MCF 10A (cell line): ENCODE data around the gene MME. TPM values are rescaled to one million over a fixed set of nuclear protein-coding genes. Genes with fewer than 3 reads are reported as not detected.

Experiments
- BruUV-seq: library from RNA; stranded (reverse); fragments of 400-500 nt; replicated peaks from 2 replicates; lab custom pipeline; 2021; lab: Mats Ljungman, UMichigan
- CTCF ChIA-PET: fragments of 300-600 bp; sonication (Branson Sonifier 250); formaldehyde crosslinking; extraction: SDS; loops from one replicate; lab custom pipeline; 2021; ENCODE audit warnings: antibody characterized with exemption, inconsistent platforms; lab: Yijun Ruan, JAX
- POLR2A ChIA-PET: fragments of 300-600, 350-650 bp; sonication (Branson Sonifier 250); formaldehyde crosslinking; extraction: SDS; loops from one replicate; lab custom pipeline; 2020; ENCODE audit warnings: antibody characterized with exemption, inconsistent platforms; lab: Yijun Ruan, JAX
- DNase-seq: peaks from one replicate; pipeline ENCODE4 v3.0.0-alpha.2; 2018; ENCODE audit not compliant: unreplicated experiment
- H3K27ac Mint-ChIP-seq: one replicate; pipeline ENCODE4 v1.8.0; 2022; ENCODE audit warnings: mild to moderate bottlenecking, low read depth, mixed read lengths; ENCODE audit not compliant: unreplicated experiment
- H3K27me3 Mint-ChIP-seq: one replicate; pipeline ENCODE4 v1.8.0; 2022; ENCODE audit warnings: mixed read lengths; ENCODE audit not compliant: insufficient read depth, unreplicated experiment
- H3K36me3 Mint-ChIP-seq: one replicate; pipeline ENCODE4 v1.8.0; 2022; ENCODE audit warnings: mild to moderate bottlenecking, moderate library complexity, mixed read lengths; ENCODE audit not compliant: insufficient read depth, unreplicated experiment
- H3K4me1 Mint-ChIP-seq: one replicate; pipeline ENCODE4 v1.8.0; 2022; ENCODE audit warnings: mixed read lengths; ENCODE audit not compliant: insufficient read depth, unreplicated experiment
- H3K4me3 Mint-ChIP-seq: one replicate; pipeline ENCODE4 v1.8.0; 2022; ENCODE audit warnings: mild to moderate bottlenecking, moderate library complexity, mixed read lengths; ENCODE audit not compliant: unreplicated experiment
- H3K9me3 Mint-ChIP-seq: one replicate; pipeline ENCODE4 v1.8.0; 2022; ENCODE audit warnings: mixed read lengths; ENCODE audit not compliant: unreplicated experiment
- CTCF ChIP-seq: fragments of 200-600 bp; IDR thresholded peaks from one replicate; pipeline ENCODE4 v1.8.0; 2022; ENCODE audit warnings: antibody characterized with exemption, mild to moderate bottlenecking; ENCODE audit not compliant: unreplicated experiment
- intact Hi-C: fragments of 100-400 bp; cut with micrococcal nuclease; formaldehyde crosslinking; loops from 2 replicates; pipeline ENCODE4 v1.14.1; 2022
- total RNA-seq: library from RNA; stranded (reverse); gene quantifications from 2 replicates; pipeline ENCODE4 v1.2.3, GENCODE V29; 2022

Gene MME
- total RNA-seq, 1 experiment from 2014 or later, result 26.3 TPM

- ChIA-PET POLR2A (interaction anchor here (0.6 kb wide), 1 partner anchor 552 kb away, joined by 3 read pairs; no protein-coding TSS in a partner anchor), CTCF (interaction anchor here (0.5 to 0.7 kb wide), 3 partner anchors 22 to 365 kb away, joined by 3 read pairs; no protein-coding TSS in a partner anchor)
- TF ChIP-seq CTCF, result no peak
- no peak for DNase-seq
- no peak overlapping the region for H3K4me3 Mint-ChIP-seq
- intact Hi-C loops, result no loop called here
- no peak overlapping the region for H3K27ac Mint-ChIP-seq
- BruUV-seq, result no TSS peak
- H3K27me3 Mint-ChIP-seq, result no peaks in the 10 kb centered on the region
- H3K36me3 Mint-ChIP-seq, result no peaks in the 10 kb centered on the region
- no peaks in the 10 kb centered on the region for H3K4me1 Mint-ChIP-seq
- H3K9me3 Mint-ChIP-seq, result no peaks in the 10 kb centered on the region
These were observed 115.1 kb downstream of the MME start for GRCh38 chr3:155194973-155195957.

- intact Hi-C loops, result no loop called here
- Mint-ChIP-seq H3K9me3 (no peaks in the 10 kb centered on the region), H3K27me3 (no peaks in the 10 kb centered on the region), H3K36me3 (no peaks in the 10 kb centered on the region), H3K4me3 (no peak overlapping the region), H3K27ac (no peak overlapping the region), H3K4me1 (no peaks in the 10 kb centered on the region)
- DNase-seq, result no peak
- ChIA-PET CTCF (interaction anchor here (0.6 to 0.7 kb wide), 2 partner anchors 40 to 65 kb away, joined by 4 to 5 read pairs; no protein-coding TSS in a partner anchor), POLR2A (no interaction called here)
- no TSS peak for BruUV-seq
- TF ChIP-seq CTCF, result no peak
These were observed 116.3 kb downstream of the MME start for GRCh38 chr3:155196131-155197021.

- Mint-ChIP-seq H3K4me1 (no peaks in the 10 kb centered on the region), H3K4me3 (no peak overlapping the region), H3K27ac (no peak overlapping the region), H3K27me3 (no peaks in the 10 kb centered on the region), H3K36me3 (no peaks in the 10 kb centered on the region), H3K9me3 (no peaks in the 10 kb centered on the region)
- ChIA-PET POLR2A (interaction anchor here (0.6 to 0.7 kb wide), 2 partner anchors 915 to 1077 kb away, joined by 3 to 6 read pairs; no protein-coding TSS in a partner anchor), CTCF (interaction anchor here (1.2 kb wide), 1 partner anchor 125 kb away, joined by 4 read pairs; no protein-coding TSS in a partner anchor)
- intact Hi-C loops, result no loop called here
- no TSS peak for BruUV-seq
- TF ChIP-seq CTCF, result no peak
- no peak for DNase-seq
These were observed 117.7 kb downstream of the MME start for GRCh38 chr3:155197786-155198185.
